HuH-7 (cell line): ENCODE measurements around the gene HSF2BP.
"Not testable (repeated sequence)": the region's sequence is repeated elsewhere in the genome, so short reads cannot be mapped to it uniquely, and the experiment has no call there.

ENCODE experiments used
- DNase-seq: peaks from one replicate; pipeline ENCODE4 v3.0.0; 2011; ENCODE audit warnings: low spot score

Gene HSF2BP

DNA sequence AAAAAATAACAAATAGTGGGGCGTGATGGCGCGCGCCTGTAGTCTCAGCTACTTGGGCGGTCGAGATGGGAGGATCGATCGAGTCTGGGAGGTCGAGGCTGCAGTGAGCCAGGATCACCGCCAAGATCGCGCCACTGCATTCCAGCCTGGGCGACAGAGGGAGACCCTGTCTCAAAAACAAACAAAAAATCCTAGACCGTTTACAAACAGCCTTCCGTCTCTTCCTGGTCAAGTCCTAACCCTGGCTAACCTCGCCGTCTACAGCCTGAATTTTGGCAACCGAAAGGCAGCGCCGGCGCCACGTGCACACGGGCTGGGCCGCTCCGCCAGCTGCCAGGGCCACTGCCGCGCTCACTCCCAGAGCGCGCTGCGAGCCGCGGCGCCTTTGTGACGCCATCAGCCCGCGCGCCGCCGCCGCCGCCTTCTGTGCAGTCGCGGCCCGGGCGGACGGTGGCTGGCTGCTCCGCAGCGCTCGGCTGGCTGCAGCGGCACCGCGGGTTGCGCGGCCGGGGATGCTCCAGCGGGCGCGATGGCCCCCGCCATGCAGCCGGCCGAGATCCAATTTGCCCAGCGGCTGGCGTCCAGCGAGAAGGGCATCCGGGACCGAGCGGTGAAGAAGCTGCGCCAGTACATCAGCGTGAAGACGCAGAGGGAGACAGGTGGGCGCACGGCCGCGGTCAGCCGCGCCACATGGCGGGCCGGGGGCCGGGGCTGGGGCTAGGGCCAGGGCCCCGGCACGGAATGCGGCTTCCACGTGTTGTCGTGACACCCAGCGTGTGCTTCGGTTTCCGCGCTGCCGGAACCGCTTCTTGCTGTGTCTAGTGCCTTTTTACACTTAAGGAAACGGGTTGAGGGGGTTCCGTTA is at the start of gene HSF2BP, which contains the start of gene RRP1B:
Gene HSF2BP (minus strand): TSS at position 353 of the 865 bp plus-strand sequence. CDS start 1,392 bp downstream, outside the sequence.
Gene RRP1B (plus strand): TSS at position 425 of the 865 bp plus-strand sequence. CDS start 105 bp downstream, at position 530.
- peak; percentile 79 for DNase-seq

DNA sequence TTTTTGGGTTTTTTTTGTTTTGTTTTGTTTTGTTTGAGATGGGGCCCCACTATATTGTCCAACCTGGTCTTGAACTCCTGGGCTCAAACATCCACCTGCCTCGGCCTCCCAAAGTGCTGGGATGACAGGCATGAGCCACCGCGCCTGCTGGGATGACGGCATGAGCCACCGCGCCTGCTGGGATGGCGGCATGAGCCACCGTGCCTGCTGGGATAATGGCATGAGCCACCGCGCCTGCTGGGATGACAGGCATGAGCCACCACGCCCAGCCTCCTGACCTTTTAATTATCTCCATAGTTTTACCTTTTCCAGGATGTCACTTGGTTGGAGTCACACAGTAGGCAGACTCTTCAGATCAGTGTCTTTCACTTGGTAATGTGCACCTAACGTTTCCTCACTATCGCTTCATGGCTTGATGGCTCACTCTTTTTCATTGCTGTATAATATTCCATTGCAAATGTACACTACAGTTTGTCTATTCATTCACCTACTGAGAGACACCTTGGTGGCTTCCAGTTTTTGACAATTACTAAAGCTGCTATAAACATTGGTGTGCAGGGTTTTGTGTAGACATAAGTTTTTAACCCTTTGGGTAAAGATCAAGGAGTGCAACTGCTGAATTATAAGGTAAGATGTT is 49.6 kb upstream of the HSF2BP start:
- no peak for DNase-seq

DNA sequence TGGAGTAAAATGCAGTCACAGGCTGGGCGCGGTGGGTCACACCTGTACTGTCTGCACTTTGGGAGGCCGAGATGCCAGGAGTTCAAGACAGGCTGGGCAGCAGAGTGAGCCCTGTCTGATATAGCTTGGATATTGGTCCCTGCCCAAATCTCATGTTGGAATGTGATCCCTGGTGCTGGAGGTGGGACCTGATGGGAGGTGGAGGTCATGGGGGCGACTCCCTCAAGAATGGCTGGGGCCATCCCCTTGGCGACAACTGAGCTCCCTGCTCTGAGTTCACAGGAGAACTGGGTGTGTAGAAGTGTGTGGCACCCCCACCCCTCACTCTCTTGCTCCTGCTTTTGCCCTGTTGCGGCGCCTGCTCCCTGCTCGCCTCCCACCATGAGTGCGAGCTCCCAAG is 48.2 kb upstream of the HSF2BP start:
- DNase-seq: no peak

DNA sequence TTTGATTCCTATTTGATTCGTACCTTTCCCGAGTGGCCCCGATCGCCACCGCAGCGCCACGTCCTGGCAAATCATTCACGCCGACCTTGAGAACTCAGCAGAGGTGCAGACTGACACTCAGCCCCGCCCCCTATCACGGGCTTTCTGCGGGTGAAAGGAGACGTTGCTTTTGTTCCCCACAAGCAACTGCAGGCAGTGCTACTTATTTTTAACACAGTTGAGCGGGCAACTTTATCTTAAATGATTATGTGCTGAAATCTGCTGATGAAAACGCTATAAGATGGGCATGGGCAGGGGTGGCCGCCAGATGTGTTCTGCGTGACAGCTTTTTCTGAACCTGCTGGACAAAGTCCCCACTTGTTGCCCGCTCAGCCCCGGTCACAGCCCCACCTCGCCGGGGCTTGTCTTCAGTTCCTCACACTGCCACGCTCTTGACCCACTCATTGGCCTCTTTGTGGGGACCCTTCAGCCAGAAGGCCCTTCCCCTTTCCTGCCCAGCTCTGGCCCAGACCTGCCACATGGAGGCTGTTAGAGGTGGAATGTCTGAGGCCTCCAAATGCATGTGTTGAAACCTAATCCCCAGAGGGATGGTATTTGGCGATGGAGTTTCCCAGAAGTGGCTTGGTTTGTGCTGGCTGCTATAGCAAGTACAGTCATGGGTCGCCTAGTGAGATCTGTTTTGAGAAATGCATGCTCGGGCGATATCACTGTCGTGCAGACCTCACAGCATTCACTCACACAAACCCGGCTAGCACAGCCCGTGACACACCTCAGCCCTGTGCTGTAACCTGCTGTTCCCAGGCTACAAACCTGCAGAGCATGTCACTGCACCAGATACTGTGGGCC is 44.0 kb upstream of the HSF2BP start:
- peak; percentile 49 for DNase-seq

DNA sequence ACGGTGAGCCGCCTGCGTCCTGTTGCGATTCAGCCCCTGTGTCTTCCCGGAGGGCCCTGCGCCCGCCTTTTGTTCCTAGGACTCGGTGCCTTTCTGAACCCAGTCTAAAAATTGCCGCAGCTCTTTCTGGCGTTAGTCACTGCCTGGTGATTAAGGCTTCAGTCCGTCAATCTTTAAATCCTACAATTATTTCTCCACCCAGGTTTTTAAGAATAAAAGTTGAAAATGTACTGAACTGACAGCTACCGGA is 43.4 kb upstream of the HSF2BP start:
- DNase-seq: no peak

DNA sequence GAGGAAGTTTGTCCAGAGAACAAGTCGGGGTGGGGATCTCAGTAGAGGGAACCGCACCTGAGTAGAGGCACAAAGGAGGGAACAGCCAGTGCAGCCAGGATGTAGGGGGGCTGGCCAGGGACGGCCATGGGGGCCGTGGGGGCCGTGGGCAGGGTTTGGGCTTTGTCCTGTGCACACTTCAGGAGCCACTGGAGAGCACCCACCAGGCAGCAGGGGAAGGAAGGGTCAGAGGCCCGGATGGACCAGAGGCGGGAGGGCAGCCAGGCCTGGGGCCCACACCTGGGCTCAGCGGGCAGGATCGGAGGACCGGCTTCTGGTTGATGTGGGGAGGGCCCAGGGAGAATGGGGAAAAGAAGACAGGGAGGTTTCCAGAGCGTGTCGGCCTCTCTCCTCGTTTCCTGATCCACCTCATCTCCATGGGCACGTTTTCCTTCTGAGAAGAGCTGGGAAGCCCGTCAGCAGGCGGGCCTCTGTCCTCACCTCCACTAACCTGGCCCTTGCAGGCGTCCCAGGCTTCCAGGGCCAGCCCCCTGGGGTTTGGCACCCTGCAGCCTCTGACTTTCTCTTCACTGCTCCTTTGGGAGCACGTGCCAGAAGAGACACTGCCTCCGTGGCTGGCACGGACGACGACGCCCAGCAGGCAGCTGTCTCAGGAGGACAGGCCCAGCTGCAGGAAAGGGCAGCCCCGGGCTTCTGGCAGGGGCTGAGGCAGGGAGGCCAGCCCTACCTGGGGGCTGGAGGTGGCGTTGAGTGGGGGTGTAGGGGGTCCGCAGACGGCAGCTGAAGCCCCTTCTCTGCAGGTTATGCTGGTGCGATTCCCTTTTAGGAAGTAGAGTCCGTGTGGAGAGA is 42.9 kb upstream of the HSF2BP start:
- DNase-seq: no peak

DNA sequence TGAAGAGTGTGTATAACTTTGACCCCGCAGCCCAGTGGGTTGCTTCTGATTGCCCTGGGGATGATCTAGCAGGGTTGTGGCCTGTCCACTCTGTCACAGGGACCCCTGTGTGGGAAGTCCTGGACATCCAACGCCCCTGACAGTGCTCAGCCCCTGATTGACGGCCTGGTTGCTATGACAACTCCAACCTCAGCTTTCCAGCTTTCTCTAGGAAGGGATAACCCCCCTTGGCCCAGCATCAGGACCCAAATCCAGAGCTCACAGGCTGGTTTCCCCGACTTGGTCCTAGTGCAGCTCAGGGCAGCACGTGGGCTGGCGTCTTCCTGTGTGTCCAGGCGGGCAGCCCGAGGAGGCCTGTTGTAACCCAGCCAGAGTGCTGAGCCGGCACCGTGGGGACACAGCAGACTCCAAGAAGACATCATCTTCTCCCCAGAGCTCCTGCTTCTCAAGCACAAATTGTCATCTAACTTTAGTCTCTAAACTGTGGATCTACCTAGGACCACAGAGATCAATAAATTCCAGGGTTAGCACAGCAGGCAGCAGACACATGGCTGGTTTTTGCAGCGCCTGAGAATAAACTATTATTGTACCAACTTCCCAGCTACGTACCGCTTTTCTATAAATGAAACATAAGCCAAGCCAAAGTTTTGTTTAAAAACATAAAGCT is 40.8 kb upstream of the HSF2BP start:
- DNase-seq: no peak

DNA sequence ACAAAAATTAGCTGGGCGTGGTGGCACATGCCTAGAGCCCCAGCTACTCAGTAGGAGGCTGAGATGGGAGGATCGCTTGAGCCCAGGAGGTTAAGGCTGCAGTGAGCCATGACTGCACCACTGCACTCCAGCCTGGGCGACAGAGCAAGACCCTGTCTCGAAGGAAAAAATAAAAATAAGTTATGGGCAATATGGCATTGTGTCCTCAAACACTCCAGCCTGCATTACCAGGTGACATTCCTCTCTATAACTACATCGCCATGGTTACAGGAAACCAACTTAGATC is 40.1 kb upstream of the HSF2BP start:
- not testable (repeated sequence) for DNase-seq

DNA sequence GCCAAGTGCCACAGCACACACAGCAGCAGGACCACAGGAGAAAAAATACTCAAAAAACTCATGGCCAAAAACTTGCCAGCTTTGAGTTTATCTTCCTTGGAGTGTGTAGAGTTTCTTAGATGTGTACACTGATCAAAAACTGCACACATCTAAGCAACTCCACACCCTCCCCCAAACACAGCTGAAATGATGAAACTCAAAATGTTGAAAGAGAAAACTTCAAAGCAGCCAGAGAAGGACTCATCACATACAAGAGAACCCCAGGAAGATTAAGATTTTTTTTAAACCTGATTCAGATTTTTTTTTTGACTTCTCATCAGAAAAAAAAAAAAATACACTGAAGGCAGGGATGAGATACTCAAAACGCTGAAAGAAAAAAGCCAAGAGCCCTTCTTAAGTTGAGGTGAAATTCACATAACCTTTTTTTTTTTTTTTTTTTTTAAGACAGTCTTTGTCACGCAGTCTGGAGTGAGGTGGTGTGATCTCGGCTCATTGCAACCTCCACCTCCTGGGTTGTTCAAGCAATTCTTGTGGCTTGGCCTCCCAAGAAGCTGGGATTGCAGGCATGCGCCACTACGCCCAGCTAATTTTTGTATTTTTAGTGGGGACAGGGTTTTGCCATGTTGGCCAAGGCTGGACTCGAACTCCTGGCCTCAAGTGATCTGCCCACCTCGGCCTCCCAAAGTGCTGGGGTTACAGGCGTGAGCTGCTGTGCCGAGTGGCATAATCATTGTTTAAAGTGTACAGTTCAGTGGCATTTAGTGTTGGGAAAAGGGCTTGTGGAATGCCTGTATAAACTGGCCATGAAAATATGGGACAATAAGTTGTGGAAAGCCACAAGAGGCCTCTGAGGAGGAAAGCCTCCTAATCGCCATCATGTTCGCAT is 38.7 kb upstream of the HSF2BP start:
- no peak for DNase-seq

DNA sequence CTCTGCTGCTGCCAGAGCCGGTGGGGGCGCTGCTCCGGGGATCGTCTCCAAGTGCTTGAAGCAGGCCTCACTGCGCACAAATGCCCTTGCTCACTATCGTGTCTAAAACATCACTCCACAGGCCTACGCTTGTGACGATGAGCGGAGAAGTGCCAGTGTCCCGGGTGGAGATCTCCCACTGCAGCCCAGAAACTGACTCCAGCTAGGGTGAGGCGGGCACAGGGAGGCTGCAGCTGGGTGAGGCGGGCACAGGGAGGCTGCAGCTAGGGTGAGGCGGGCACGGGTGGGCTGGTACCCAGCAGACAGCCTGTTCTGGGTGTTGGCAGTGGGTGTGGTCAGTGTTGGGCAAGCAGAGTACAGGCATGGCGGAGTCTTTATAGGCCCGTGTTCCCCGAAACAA is 36.9 kb upstream of the HSF2BP start:
- DNase-seq: no peak

DNA sequence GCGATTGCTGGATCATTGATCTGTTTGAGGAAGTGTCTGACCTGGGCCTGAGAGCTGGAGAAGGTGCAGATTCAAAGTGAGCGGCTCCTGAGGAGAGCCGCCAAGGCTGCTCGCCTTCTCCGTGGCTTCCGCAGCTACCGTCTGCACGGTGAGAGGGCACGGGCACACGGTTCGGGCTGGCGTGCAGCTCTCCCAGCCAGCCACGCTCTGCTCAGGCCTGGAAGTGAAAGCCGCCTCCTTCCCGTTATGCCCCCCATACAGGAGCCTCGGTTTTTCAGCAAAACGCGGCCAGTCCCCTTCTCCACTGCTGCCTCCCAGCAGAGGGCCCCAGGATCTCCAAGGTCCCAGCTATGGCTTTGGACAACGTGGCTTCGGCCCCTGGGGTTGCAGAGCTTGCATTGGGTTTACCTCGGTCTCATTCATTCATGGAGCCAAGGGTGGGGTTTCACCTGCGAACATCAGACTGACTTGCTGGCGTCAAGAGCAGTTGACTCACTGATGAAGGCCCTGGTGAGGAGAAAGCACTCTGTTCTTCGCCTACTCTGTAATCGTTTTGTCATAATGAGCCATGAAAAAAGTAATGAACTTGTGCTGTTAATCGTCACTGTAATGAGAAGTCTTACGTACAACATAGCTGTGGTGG is 35.3 kb upstream of the HSF2BP start:
- no peak for DNase-seq

DNA sequence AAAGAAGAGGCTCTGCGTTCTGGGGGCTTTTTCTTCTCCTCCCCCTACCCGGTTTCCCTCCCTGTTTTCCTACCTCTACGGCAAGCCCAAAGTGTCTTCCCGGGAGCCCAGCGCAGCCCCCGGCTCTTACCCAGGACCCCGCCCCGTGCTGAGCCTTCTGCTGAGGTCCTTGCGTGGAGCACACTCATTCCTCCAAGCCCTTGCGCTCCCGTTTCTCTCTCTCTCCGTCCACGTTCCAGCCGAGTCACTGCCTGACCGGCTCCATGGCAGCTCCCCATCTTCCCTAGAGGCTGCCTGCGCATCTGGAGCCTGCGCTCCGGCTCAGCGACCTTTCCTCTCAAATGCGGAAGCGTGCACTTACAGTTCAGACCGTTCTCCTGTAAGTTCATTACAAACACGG is 34.7 kb upstream of the HSF2BP start:
- DNase-seq: no peak

DNA sequence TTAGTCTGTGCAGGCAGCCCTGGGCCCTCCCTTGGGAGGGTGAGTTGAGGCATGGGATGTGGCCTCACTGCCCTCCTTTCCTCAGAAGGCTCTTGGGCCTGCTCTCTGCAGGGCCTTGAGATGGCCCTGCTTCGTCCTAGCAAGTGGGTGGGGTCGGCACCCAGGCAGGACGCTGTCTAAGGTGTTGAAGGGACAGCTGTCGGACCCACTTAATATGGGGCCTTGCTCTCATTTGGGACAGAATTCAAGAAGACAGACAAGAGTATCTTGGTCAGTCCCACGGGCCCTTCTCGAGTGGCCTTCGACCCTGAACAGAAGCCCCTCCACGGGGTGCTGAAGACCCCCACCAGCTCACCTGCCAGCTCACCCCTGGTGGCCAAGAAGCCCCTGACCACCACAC is 33.7 kb upstream of the HSF2BP start:
- no peak for DNase-seq

DNA sequence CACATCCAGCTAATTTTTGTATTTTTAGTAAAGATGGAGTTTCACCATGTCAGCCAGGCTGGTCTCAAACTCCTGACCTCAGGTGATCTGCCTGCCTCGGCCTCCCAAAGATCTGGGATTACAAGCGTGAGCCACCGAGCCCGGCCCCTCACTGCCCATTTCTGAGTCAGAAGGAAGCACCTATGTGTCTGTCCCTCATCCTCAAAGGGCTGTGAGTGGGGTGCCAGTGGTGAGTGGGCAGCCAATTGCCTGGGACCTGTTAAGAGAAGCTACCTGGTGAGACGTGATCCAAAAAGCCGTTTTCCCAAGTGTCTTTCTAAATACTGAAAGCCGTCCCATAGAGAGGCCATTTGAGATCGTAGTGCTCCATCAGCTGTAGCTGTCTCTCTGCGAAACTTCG is 32.5 kb upstream of the HSF2BP start:
- no peak for DNase-seq

DNA sequence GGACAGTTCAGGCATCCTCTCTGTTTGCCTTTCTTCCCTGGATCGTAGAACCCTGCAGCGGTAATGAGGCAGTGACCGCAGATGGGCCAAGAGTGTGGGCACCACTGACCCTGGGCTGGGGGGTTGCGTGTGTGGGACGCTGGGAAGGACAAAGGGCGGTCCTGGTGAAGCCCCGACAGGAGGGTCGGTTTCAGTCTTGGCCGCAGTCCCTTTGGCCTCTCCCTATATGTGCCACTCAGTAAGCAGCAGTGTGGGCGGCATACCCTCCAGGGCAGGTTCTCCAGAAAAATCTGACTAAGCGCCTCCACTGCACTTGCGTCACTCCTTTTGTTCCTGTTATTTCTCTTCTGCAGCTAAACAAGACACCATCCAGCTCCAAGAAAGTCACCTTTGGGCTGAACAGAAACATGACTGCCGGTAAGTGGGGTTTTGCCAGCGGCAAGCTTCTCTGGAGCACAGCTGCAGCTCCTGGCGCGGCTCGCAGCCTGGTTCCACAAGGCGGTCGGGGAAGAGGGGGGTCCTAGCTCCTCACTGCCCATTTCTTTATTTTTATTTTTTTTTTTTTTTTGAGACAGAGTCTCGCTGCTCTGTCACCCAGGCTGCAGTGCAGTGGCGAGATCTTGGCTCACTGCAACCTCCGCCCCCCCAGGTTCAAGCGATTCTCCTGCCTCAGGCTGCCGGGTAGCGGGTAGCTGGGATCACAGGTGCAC is 32.0 kb upstream of the HSF2BP start:
- no peak for DNase-seq

DNA sequence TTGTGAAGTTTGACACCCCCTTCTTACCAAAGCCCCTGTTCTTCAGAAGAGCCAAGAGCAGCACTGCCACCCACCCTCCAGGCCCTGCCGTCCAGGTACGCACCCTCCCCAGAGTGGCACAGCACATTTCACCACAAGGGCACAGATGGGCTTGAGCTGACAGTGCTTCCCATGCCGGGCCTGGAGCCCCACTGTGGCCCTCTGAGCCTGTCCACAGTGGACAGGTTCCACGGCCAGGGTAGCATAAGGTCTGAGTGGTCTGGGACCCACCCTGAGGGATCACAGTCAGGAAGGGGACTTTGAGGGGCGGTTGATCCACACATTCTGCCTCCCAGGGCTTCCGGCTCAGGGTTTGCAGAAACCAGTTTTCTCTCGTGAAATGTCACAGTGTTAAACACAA is 31.1 kb upstream of the HSF2BP start:
- DNase-seq: no peak

DNA sequence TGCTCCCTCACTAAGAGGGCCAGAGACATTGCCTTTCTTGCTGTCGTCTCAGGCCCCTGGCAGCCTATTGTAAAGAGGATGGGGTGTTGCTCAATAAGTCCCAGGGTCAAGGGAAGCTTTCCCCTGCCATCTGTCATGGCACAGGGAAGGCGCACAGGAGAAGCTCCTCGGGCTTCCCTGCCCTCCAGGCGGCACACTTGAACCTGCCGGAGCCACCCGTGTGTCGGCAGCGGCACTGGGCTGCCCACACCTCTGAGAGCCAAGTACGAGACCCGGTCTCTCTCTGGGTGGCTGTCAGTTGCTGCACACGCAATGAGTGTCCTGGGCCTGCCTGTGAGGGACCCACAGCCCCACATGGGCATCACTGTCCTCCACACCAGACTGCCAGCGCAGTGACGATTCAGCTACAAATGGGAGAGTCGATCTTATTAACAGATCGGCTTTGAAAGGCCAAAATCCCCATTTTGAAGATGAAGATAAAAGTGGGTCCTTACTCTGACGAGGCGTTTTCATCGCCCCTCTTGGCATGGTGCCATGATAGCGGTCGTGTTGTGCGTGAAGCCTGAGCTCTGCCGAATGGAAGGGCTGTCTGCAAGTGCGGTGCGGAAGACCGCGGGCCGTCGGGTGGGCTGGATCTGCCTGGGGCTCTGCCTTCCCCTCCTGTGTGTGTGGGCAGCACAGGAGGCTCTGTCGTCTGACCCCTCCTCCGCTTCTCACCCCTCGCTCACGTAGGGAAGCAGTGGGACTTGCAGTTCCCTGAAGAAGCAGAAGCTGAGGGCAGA is 30.5 kb upstream of the HSF2BP start:
- DNase-seq: no peak

DNA sequence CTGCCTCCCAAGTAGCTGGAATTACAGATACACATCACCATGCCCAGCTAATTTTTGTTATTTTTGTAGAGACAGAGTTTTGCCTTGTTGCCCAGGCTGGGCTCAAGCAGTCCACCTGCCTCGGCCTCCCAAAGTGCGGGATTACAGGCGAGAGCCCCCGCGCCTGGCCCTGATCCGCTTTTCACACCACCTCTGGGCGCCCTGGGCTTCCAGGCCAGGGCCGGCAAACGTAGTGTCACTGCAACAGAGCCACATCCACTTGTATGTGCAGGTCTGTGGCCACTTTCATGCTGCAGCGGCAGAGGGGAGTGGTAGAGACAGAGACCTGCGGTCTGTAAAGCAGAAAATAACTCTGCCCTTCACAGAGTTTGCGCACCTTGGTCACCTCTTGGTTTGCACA is 29.6 kb upstream of the HSF2BP start:
- no peak for DNase-seq
